Endometrial microvascular endothelial cells (primary cell): Measurements from ENCODE around the gene PRDM2. TPM values are rescaled to one million over a fixed set of nuclear protein-coding genes. Genes with fewer than 3 reads are reported as not detected.

Source experiments
- in situ Hi-C: cut with HindIII; loops from 2 replicates; pipeline ENCODE4 v1.10.0; 2017; ENCODE audit warnings: low sequenced_read_pairs, low pct_unique_long_range_greater_than_20kb; ENCODE audit errors: inconsistent ontology term
- total RNA-seq: library from RNA; depleted of rRNA; stranded (reverse); fragments of >200 nt; gene quantifications from one replicate; pipeline ENCODE4 v1.2.3, GENCODE V29; 2015; ENCODE audit errors: inconsistent ontology term

Gene PRDM2
- total RNA-seq, 1 donor from 2014 or later: 8.8 TPM

DNA sequence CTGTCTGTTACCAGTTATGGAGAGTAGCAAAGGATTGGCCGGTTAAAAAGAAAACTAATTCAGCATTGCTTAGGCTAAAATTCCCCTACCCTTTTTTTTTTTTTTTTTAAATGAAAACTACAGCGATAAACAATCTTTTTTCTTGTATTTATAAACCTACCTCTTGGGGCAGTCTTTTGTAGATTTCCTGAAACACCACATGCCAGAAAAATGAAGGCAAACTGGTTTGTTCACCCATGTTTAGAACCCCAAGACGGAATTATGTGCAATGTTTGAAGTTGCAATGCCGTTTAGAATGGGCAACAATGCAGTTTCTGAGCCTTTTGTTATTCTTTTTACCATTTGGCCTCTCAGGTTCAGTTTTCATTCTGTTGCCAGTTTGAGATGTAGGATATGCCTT, 59.1 kb downstream of the PRDM2 start:
- in situ Hi-C loops: no loop called here

DNA sequence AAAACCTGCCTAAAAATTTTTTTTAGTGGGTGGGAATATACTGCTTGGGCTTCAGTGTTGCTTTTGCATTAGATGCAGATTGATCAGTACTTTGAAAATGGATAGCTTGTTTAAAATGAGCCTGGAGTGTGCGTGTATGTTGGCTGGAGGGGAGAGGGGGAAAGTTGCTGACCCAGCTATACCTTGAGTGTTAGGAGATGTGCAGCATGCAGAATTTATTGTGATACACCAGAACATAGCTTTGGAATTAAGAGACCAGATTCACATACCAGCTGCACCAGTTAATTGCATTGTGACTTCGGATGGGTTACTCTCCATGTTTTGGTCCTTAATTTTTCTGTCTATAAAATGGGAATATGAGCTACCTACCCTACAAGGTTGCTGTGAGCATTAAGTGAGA, 60.4 kb downstream of the PRDM2 start:
- in situ Hi-C loops: no loop called here

DNA sequence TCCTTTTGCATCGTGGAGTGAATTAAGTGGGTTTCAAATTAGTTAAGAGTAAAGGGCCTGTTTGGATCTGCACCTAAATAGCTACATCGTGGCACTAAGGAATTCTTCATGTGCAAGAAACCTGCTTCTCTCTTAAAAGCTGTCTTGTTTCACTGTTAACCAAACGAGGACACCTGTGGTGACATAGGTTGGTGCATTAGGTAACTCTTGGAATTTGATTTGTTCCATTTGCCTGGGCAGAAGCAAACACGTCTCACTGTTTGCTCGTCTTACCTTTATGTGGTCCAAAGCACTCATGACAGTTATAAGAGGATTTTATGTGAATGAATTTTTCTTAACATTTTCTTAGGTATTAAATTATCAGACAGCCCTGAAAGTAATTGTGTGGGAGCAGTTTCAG, 60.9 kb downstream of the PRDM2 start:
- in situ Hi-C loops: no loop called here

DNA sequence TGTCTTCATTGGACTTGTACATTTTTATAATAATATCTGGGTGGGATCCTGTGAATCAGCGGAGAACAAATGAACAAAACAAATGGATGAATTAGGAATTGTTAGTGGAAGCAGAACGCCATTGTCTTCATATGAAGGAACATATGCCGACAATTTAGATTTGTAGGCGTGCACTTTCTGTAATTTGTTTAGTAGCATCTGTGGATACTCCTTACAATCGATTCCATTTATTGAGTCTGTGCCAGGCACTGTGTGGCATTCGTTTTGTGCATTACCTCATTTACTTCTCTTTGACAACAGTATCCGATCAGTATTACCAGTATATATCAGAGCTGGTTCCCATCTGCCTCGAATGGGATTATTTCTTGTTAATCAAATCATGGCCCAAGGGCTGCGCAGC, 61.9 kb downstream of the PRDM2 start:
- in situ Hi-C loops: no loop called here

DNA sequence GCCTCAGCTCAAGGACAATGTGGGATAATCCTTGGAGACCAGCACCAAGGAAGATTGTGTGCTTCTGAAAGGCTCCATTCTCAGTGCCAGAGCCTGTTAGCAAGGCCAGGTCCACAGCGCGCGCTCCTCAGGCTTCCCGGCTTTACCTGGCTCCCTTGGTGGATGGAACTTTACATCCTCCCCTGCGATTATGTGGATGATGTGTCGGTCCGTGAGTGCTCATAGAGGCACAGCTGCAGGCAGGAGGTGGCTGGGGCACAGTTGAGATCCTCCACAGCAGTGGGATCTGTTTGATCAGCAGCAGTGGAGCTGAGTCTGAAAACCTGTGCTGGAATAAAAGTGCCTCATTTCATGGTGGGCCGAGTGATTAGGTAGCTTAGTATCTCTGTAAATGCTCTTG, 62.7 kb downstream of the PRDM2 start:
- in situ Hi-C loops: no loop called here

DNA sequence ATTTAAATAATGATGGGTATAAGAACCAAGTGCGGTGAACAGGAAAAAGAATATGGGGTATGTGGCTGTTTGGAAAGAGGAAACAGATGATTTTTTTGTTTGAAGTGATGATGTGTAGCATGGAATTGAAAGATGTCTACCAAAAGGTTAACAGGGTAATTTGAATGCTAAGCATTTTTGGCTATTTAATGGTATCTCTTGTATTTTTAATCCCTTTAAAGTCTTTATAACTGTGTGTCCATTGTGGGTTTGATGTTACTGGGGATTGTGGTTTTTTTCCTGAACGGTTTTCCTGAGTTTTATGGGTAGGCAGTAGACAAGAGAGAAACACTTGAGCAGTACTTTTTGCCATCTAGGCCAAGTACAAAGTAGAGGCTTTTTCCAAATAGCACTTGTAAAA, 63.2 kb downstream of the PRDM2 start:
- in situ Hi-C loops: no loop called here

DNA sequence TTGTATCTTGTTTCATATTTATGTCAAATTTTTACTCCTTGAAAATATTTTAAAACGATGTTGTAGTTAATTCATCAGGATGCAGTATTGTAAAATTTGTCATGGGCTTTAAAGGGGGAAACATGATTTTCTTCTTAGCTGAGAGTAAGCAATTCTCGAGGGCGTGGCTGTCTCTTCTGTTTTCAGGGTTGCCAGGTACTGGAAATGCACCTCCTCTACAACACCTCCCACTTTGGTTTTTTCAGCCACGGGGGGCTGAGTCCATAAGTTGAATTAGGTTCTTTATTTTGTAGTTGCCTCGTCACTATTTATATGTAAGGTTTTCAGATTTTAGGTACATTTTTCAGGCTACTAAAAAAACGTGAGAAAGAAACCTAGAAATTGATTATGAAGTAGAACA, 64.0 kb downstream of the PRDM2 start:
- in situ Hi-C loops: no loop called here

DNA sequence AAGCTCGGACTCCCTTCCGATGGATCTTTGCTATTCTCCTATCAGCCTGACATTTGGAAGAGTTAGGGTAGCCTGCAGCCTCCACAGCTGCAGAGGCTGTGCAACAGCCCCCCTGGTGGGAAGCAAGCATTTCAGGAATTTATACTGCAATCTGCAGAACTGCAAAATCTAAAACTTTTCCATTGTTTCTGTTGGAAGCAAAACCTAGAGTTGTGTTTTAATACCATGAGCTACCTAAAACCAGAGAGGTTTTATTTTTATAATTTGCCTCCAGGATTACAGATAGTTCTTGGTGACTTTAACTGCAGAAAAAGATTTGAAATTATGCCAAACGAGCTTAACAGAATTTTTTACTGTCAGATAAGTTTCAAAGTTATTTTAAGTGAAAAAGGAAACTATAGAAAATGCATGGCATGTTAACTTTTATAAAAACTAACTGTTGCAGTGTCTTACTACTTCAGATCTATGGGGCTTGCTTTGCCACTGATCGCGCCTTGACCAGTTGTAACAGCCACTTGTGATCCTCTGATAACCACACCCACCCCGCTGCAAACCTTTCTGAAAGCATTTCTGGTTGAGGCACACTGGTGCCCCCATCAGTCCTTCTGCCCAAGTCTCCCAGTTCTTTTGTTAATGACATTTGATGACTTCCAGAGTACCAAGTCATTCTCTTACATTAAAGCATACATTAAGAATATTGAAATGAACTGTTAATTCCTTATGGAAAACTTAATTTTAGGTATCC, 64.8 kb downstream of the PRDM2 start:
- in situ Hi-C loops: no loop called here

DNA sequence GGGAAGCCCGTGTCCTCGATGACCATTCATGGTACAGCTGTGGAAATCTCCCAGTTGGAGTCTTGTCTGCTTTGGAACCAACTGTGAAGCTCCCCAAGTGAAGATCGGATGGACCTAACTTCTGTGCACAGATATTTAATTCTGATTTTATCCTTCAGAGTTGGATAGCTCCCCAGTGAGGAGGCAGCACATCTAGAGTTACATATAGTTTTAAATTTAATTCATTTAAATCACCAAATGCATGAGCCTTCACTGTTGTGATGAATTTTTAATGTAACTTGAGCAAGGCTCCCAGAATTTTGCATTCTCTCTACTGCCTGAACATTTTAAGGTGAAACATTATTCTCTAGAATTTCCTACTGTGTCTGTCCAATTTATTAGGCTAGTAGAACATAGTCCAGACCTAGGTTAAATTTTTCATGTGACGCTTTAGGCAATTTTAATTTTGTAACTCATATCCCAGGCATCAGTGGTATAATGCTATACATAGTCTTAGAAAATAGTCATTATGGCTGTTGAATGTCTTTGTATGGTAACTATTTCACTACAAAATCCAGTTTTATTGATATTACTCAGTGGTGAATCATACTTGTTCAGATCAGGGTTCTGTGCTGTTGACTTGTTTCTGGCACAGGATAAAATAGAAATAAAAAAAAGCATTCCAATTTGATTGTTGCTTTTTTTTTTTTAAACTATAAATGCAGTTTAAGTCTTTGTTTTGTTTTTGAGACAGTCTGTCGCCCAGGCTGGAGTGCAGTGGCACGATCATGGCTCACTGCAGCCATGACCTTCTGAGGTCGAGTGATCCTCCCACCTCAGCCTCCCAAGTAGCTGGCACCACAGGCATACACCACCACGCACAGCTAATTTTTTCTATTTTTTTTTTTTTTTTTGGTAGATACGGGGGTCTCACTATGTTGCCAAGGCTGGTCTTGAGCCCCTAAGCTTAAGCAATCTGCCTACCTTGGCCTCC, 66.9 kb downstream of the PRDM2 start:
- in situ Hi-C loops: no loop called here

DNA sequence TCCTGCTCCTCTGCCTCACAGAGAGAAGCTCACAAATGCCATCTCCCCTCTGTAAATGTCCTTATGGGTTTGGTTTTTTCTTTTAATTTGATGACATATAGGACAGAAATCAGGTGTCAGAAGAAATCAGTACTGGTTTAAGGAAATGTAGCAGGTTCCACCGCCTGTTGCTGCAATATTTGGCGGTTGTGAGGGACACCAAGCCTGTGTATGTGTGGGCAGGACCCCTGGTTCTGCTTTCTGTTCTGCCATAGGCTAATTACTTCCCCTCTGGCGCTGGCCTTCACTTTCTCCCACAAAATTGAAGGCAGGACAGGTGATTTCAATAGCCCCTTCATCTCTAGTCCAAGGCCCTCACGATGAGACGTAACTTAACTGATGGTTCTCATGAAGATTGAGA, 69.2 kb downstream of the PRDM2 start:
- in situ Hi-C loops: no loop called here

DNA sequence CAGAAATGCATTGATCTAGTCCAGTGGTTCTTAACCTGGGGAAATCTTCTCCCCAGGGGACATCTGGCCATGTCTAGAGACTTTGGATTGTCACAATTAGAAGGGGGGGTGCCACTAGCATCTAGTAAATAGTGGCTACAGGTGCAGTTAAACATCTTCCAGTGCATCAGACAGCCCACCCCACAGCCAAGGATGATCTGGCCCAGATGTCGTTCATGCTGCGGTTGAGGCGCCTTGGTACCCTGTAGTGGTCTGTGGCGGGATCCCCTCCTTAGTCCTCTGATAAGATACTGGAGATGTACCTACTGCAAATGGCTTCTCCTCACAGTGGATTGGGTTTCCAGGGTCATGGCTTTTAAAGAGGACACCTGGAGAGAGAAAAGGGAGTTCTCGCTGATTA, 69.8 kb downstream of the PRDM2 start:
- in situ Hi-C loops: no loop called here

DNA sequence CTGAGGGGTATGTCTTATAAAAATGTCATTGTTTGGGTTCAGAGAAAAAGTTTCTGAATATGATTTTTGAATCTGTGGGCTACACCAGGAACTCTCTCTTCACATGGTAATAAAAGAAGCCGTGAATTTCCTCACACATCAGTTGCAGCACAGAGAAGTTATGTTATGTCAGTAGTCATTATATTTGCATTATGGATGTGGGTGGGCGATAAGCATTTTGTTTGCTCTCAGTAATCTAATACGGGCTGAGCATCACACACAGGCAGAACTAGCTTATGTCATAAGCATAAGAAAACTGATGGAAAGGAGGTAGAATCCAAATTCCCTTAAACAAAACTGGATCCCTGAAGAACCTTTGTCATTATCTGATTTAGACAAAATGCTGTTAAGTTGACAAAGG, 70.8 kb downstream of the PRDM2 start:
- in situ Hi-C loops: no loop called here

DNA sequence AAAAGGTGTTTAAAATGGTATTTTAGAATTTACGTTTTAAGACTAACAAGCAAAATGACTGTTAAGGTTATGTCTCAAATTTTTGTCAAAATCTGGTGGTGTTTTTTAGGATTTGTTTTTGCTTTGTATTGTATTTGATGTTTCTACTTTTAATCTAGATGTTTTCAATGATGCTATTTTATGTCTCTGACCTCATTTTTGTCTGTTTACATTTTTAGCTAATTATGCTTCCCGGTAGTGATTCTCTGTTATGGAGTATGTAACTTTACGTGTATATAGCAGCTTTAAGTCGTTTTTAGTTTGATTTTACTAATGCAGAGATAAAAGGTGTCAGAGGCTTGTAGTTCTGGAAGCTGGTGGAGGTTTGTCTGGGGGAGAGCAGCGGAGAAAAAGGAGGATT, 71.8 kb downstream of the PRDM2 start:
- in situ Hi-C loops: no loop called here

DNA sequence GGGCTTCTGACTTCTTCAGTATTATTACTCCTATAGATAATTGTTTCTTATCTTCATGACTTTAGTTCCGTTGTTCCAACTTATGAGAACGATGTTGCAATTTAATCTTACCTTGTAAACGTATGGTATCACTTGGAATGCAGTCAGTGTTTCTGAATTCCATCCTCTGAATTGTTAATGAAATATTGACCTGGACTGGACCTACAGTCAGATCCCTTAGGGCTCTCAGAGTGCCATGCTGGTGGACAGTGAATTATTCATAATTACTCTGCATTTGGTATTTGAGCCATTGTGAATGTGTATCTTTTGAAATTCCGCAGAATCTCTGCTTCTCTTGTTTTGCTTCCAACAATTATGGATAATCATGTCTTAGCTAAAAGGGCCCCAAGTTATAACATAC, 72.3 kb downstream of the PRDM2 start:
- in situ Hi-C loops: no loop called here

DNA sequence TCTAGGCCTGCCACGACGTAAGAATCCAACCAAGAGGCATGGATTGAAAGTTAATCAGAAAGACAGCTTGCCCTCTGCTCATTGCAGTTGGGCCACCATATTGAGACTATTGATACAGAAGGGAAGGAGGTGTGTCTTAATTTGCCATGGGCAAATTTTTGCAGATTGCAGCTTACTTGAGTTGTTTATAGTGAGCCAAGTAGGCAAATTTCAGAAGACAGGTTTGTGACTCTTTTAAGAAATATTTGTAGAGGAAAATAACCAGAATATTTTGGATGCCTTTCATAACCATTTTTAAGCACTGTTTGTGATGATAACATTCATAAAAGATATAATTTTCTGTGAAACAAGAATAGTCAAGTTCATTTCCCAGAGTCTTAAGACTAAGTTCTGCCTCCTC, 74.1 kb downstream of the PRDM2 start:
- in situ Hi-C loops: no loop called here

DNA sequence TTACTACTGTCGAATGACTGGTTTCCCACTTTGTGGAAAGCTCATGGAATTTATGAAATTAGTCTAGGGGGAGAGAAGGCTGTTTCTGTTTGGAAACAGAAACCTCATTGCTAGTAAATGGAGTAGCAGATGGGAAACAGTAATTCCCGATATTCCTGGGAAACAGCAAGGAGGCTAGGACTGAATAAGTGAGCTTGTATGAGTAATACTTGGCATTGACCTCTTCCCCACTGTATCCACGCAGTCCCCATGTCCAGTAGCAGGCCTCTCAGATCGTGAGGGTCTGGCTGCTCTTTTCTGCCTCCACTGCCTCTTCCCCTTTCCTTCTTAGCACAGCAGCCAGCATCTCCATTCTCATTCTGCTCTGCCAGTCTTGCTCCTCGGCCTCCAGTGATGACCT, 75.5 kb downstream of the PRDM2 start:
- in situ Hi-C loops: no loop called here

DNA sequence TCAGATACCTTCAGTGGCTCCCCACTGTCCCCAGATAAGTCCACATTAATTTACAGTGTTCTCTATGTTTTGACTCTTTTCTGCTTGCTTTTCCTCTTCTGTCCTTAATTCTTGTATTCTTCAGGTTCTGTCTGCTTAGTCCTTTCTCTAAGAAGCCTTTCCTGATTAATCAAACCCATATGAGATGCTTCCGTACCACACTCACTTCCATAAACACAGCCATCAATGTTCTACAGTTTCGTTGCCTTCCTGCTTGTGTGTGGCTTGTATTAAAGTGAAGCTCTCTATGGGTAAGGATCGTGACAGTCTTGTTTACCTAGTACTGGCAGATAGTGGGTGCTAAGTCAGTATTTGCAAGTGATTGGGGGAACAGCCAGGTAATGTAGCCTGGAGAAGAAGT, 75.9 kb downstream of the PRDM2 start:
- in situ Hi-C loops: no loop called here

DNA sequence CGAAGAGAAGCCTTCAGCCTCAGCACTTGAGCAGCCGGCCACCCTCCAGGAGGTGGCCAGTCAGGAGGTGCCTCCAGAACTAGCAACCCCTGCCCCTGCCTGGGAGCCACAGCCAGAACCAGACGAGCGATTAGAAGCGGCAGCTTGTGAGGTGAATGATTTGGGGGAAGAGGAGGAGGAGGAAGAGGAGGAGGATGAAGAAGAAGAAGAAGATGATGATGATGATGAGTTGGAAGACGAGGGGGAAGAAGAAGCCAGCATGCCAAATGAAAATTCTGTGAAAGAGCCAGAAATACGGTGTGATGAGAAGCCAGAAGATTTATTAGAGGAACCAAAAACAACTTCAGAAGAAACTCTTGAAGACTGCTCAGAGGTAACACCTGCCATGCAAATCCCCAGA, 78.4 kb downstream of the PRDM2 start:
- in situ Hi-C loops: no loop called here

DNA sequence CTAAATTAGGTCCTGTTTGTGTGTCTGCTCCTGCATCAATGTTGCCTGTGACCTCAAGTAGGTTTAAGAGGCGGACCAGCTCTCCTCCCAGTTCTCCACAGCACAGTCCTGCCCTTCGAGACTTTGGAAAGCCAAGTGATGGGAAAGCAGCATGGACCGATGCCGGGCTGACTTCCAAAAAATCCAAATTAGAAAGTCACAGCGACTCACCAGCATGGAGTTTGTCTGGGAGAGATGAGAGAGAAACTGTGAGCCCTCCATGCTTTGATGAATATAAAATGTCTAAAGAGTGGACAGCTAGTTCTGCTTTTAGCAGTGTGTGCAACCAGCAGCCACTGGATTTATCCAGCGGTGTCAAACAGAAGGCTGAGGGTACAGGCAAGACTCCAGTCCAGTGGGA, 79.9 kb downstream of the PRDM2 start:
- in situ Hi-C loops: no loop called here

DNA sequence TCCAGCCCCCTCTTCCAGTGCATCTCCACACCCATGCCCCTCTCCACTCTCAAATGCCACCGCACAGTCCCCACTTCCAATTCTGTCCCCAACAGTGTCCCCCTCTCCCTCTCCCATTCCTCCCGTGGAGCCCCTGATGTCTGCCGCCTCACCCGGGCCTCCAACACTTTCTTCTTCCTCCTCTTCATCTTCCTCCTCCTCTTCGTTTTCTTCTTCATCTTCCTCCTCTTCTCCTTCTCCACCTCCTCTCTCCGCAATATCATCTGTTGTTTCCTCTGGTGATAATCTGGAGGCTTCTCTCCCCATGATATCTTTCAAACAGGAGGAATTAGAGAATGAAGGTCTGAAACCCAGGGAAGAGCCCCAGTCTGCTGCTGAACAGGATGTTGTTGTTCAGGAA, 80.8 kb downstream of the PRDM2 start:
- in situ Hi-C loops: no loop called here
